Renal cortex interstitium (tissue), 11 donors: ENCODE data around the gene PHF12. TPM values are rescaled to one million over a fixed set of nuclear protein-coding genes. Genes with fewer than 3 reads are reported as not detected.
A peak's percentile ranks its signal among the peaks of the same experiment; 100 is the strongest.
"Not testable (repeated sequence)": the region's sequence is repeated elsewhere in the genome, so short reads cannot be mapped to it uniquely, and the experiment has no call there.

Experiments used
- DNase-seq, 11 donors: peaks; one replicate each; pipeline ENCODE4 v3.0.0-alpha.2; 2013; ENCODE audit warnings: low read depth in 9 of 11, low spot score in 4 of 11; ENCODE audit errors: extremely low read depth in 1 of 11
- polyA plus RNA-seq, 3 donors: library from polyadenylated mRNA; unstranded; fragments of 120-200 nt; gene quantifications; one replicate each; pipeline ENCODE4 v1.2.1, GENCODE V29; 2013; ENCODE audit not compliant: insufficient read length in 3 of 3

PHF12 gene
- polyA plus RNA-seq, 3 donors: 48.2 to 58.1 (median 51.2) TPM

GRCh38 chr17:28897769-28898526 lies 53.4 kb downstream of the PHF12 start:
- DNase-seq: no peak

GRCh38 chr17:28896884-28897768 lies 54.2 kb downstream of the PHF12 start, which contains the start of gene FLOT2:
Gene FLOT2, minus strand, starts transcription at chr17:28897733. Its CDS starts 159 bp downstream, at chr17:28897574.
- DNase-seq: peak in 8 of 11 donors; percentile 18 to 65 (median 48)

- DNase-seq: no peak
Measured at GRCh38 chr17:28896491-28896883, 54.8 kb downstream of the PHF12 start.

GRCh38 chr17:28895794-28896447 lies 55.4 kb downstream of the PHF12 start:
- DNase-seq: no peak

- not testable (repeated sequence) for DNase-seq
Measured at GRCh38 chr17:28893248-28894183, 57.8 kb downstream of the PHF12 start.

GRCh38 chr17:28892024-28892423 lies 59.3 kb downstream of the PHF12 start:
- DNase-seq: no peak

- no peak for DNase-seq
Measured at GRCh38 chr17:28891201-28891600, 60.1 kb downstream of the PHF12 start.

- DNase-seq: no peak
Measured at GRCh38 chr17:28889996-28890395, 61.3 kb downstream of the PHF12 start.

- DNase-seq: no peak
Measured at GRCh38 chr17:28888832-28889231, 62.5 kb downstream of the PHF12 start.

GRCh38 chr17:28887871-28888471 lies 63.3 kb downstream of the PHF12 start:
- no peak for DNase-seq

- no peak for DNase-seq
Measured at GRCh38 chr17:28885951-28886350, 65.4 kb downstream of the PHF12 start.

- no peak for DNase-seq
Measured at GRCh38 chr17:28885363-28885762, 66.0 kb downstream of the PHF12 start.

GRCh38 chr17:28883967-28884702 lies 67.2 kb downstream of the PHF12 start:
- DNase-seq: no peak

GRCh38 chr17:28882154-28882895 lies 69.0 kb downstream of the PHF12 start:
- no peak for DNase-seq

GRCh38 chr17:28881533-28882056 lies 69.7 kb downstream of the PHF12 start:
- DNase-seq: no peak

- no peak for DNase-seq
Measured at GRCh38 chr17:28880572-28880945, 70.8 kb downstream of the PHF12 start.
